ENCODE results near the gene WNT3A. TPM values are rescaled to one million over a fixed set of nuclear protein-coding genes. Genes with fewer than 3 reads are reported as not detected.

The WNT3A gene
- total and polyA plus RNA-seq, 2 of the 4 experiments (the other 2 are of a cell fraction), result not detected

- no peaks in the 10 kb centered on the region; the same call in none of the 2 replicates for H4K20me1 ChIP-seq (ENCODE audit: insufficient read depth, low read length)
- no peaks in the 10 kb centered on the region for H3K79me1 ChIP-seq (ENCODE audit: low read depth in 1 of 2, low read length in 2 of 2)
- no peak overlapping the region for H2AK5ac ChIP-seq (ENCODE audit: low read depth, low read length)
- no peak overlapping the region for H3K14ac ChIP-seq (replicated peaks; ENCODE audit: low read depth, low read length)
- H3K9ac ChIP-seq (ENCODE audit: low read depth, low read length), result no peak overlapping the region
- no peak overlapping the region for H3K56ac ChIP-seq (ENCODE audit: extremely low read depth, insufficient read depth, low read length)
- H3K27ac ChIP-seq (ENCODE audit: insufficient read depth, low read length), result no peak overlapping the region
- no peak overlapping the region for H3K23ac ChIP-seq (ENCODE audit: low read depth, low read length)
- dilution Hi-C loops (cut with HindIII; ENCODE audit: low sequenced_read_pairs, unreplicated experiment), result no loop called here
- no peak overlapping the region for H4K5ac ChIP-seq (ENCODE audit: low read depth, low read length)
- no peak for DNase-seq
- WGBS, 2 experiments (ENCODE audit: extremely low coverage in 2 of 2, insufficient read length in 1 of 2), result no CpG with 5 or more reads among the region's 3 CpGs
- no peak overlapping the region for H3K4me2 ChIP-seq (ENCODE audit: low read depth, low read length)
- no peaks in the 10 kb centered on the region for H3K4me1 ChIP-seq (ENCODE audit: control insufficient read depth, insufficient read depth, low read length)
- H3K9me1 ChIP-seq (ENCODE audit: insufficient read depth, low read length), result no peaks in the 10 kb centered on the region
- H4K8ac ChIP-seq (ENCODE audit: low read depth in 2 of 2, low read length in 2 of 2), result no peak overlapping the region
- H2BK15ac ChIP-seq (ENCODE audit: low read depth, low read length), result no peak overlapping the region
- no peak overlapping the region for H2BK20ac ChIP-seq (ENCODE audit: low read depth, low read length)
- TF ChIP-seq MXI1 (IDR thresholded peaks at IDR 0.05; ENCODE audit: borderline replicate concordance, low read depth, low read length) (no peak), CHD1 (IDR thresholded peaks at IDR 0.05; ENCODE audit: low read depth, low read length) (no peak), MAZ (IDR thresholded peaks at IDR 0.05; ENCODE audit: borderline replicate concordance, low read depth, low read length) (no peak), BHLHE40 (IDR thresholded peaks at IDR 0.05; ENCODE audit: low read depth, low read length) (no peak), SMC3 (IDR thresholded peaks at IDR 0.05; ENCODE audit: low read depth, low read length) (no peak)
- H2BK5ac ChIP-seq (ENCODE audit: low read depth, low read length, poor library complexity, severe bottlenecking), result no peak overlapping the region
- no peaks in the 10 kb centered on the region for H3K36me3 ChIP-seq (ENCODE audit: control insufficient read depth, insufficient read depth, low read length)
- H2BK120ac ChIP-seq (ENCODE audit: low read depth, low read length), result no peak overlapping the region
- no peaks in the 10 kb centered on the region; the same call in 1 of the 2 replicates for H3K9me3 ChIP-seq (ENCODE audit: control insufficient read depth, insufficient read depth, low read length)
- no peak overlapping the region for H4K91ac ChIP-seq (ENCODE audit: insufficient read depth, low read depth, low read length)
- no TSS peak for BruUV-seq (replicated peaks)
- in situ Hi-C loops (cut with MboI; ENCODE audit: low sequenced_read_pairs), result no loop called here
- intact Hi-C loops (cut with micrococcal nuclease), result no loop called here
- CTCF ChIA-PET, result no interaction called here
- peaks cover 26% of the 10 kb centered on the region for H3K27me3 ChIP-seq (ENCODE audit: control insufficient read depth, insufficient read depth, low read length)
- H3K4ac ChIP-seq (ENCODE audit: low read depth, low read length), result no peak overlapping the region
- POLR2A ChIA-PET (ENCODE audit: unreplicated experiment), result no interaction called here
- H2AK9ac ChIP-seq (replicated peaks; ENCODE audit: low read depth, low read length, poor library complexity), result no peak overlapping the region
- H2AFZ ChIP-seq (replicated peaks; ENCODE audit: low read length, poor library complexity), result no peak overlapping the region
- ATAC-seq (ENCODE audit: low read depth), result no peak
- no peak overlapping the region for H3K4me3 ChIP-seq (ENCODE audit: insufficient read depth, low read depth, low read length)
- no peak overlapping the region for H3K18ac ChIP-seq (ENCODE audit: low read depth, low read length)
Measured at GRCh38 chr1:228044961-228045360, 38.2 kb downstream of the WNT3A start.
